Keratinocyte (primary cell): Measurements from ENCODE around the gene RCBTB2. TPM values are rescaled to one million over a fixed set of nuclear protein-coding genes. Genes with fewer than 3 reads are reported as not detected.

Experiments used
- DNase-seq: peaks from one replicate; pipeline ENCODE4 v3.0.0-alpha.2; 2011; ENCODE audit warnings: low read depth, missing footprints, low spot score
- FAIRE-seq: peaks from 2 replicates; lab custom pipeline; 2011; peaks lifted over from hg19 to GRCh38; lab: Jason Lieb, UNC
- H2AFZ ChIP-seq: 2 replicates; pipeline ENCODE4 v1.6.0; 2012; ENCODE audit warnings: low read length, control low read depth, inconsistent platforms; ENCODE audit not compliant: control insufficient read depth
- H3K27ac ChIP-seq: 2 replicates; pipeline ENCODE4 v1.5.1; 2011; ENCODE audit warnings: low read length; ENCODE audit not compliant: control insufficient read depth, insufficient read depth
- H3K27me3 ChIP-seq: 3 replicates; pipeline ENCODE4 v1.6.0; 2011; ENCODE audit warnings: low read length; ENCODE audit not compliant: control insufficient read depth, insufficient read depth; ENCODE audit errors: extremely low read depth
- H3K36me3 ChIP-seq, 2 experiments: 2 replicates in 1 of 2; 3 replicates in 1 of 2; pipeline ENCODE4 v1.5.1; 2011; ENCODE audit warnings: low read length in 2 of 2, mild to moderate bottlenecking in 1 of 2; ENCODE audit not compliant: control insufficient read depth in 2 of 2, insufficient read depth in 2 of 2; ENCODE audit errors: extremely low read depth in 1 of 2
- H3K4me1 ChIP-seq: 3 replicates; pipeline ENCODE4 v1.5.1; 2011; ENCODE audit warnings: low read length; ENCODE audit not compliant: control insufficient read depth, insufficient read depth; ENCODE audit errors: extremely low read depth
- H3K4me2 ChIP-seq: 3 replicates; pipeline ENCODE4 v1.6.0; 2011; ENCODE audit warnings: low read depth, low read length; ENCODE audit not compliant: control insufficient read depth, insufficient read depth; ENCODE audit errors: extremely low read depth
- H3K4me3 ChIP-seq, 3 experiments: fragments of 200-600 bp in 1 of 3; sonication (generic) in 1 of 3; 2 replicates in 2 of 3; 3 replicates in 1 of 3; pipeline ENCODE4 v1.5.1; 2011 to 2016; ENCODE audit warnings: low read length in 3 of 3, mild to moderate bottlenecking in 3 of 3, control low read depth in 2 of 3, inconsistent platforms in 1 of 3, low read depth in 1 of 3, mixed read lengths in 1 of 3, mixed run types in 1 of 3, moderate library complexity in 1 of 3; ENCODE audit not compliant: control insufficient read depth in 2 of 3, insufficient read depth in 2 of 3; ENCODE audit errors: extremely low read depth in 1 of 3
- H3K79me2 ChIP-seq: 2 replicates; pipeline ENCODE4 v1.6.0; 2012; ENCODE audit warnings: low read length; ENCODE audit not compliant: control insufficient read depth, insufficient read depth
- H3K9ac ChIP-seq: 3 replicates; pipeline ENCODE4 v1.6.0; 2011; ENCODE audit warnings: low read length; ENCODE audit not compliant: control insufficient read depth, insufficient read depth; ENCODE audit errors: extremely low read depth
- H3K9me1 ChIP-seq: 3 replicates; pipeline ENCODE4 v1.6.0; 2011; ENCODE audit warnings: low read length; ENCODE audit not compliant: control insufficient read depth, insufficient read depth; ENCODE audit errors: extremely low read depth
- H3K9me3 ChIP-seq: 2 replicates; pipeline ENCODE4 v1.5.1; 2012; ENCODE audit warnings: low read depth, low read length; ENCODE audit not compliant: control insufficient read depth
- H4K20me1 ChIP-seq: 3 replicates; pipeline ENCODE4 v1.6.0; 2011; ENCODE audit warnings: low read length; ENCODE audit not compliant: control insufficient read depth, insufficient read depth; ENCODE audit errors: extremely low read depth
- CTCF ChIP-seq, 3 experiments: IDR thresholded peaks in 1 of 3; conservative IDR thresholded peaks in 1 of 3; optimal IDR thresholded peaks in 1 of 3; 2 replicates in 2 of 3; 3 replicates in 1 of 3; pipeline versions ENCODE3 to v1.5.1; 2011; ENCODE audit warnings: low read length in 3 of 3, mild to moderate bottlenecking in 3 of 3, moderate library complexity in 2 of 3, control low read depth in 1 of 3, inconsistent platforms in 1 of 3; ENCODE audit not compliant: insufficient read depth in 2 of 3; ENCODE audit errors: extremely low read depth in 1 of 3
- EZH2 ChIP-seq: IDR thresholded peaks from one replicate; pipeline ENCODE4 v1.6.1; 2012; ENCODE audit warnings: inconsistent platforms, mild to moderate bottlenecking, low read length, moderate library complexity
- dilution Hi-C: fragments of 300-500 bp; cut with MboI; formaldehyde crosslinking; loops from one replicate; pipeline ENCODE4 v1.7.0; 2020; ENCODE audit warnings: low sequenced_read_pairs; ENCODE audit not compliant: extremely low pct_ligation_motif_present
- polyA plus RNA-seq, 5 experiments: library from polyadenylated mRNA; depleted of rRNA in 3 of 5; stranded (reverse) in 3 of 5; stranded (forward) in 1 of 5; unstranded in 1 of 5; fragments of >200 nt; gene quantifications; 1 replicate in 1 of 5; 2 replicates in 3 of 5; 3 replicates in 1 of 5; pipeline versions ENCODE4 v1.2.1 to v1.2.3, GENCODE V29; 2011 to 2012; ENCODE audit warnings: missing spikeins in 2 of 5, low read depth in 1 of 5, low replicate concordance in 1 of 5

RCBTB2 gene
- polyA plus RNA-seq, 1 donor (not counting 4 experiments of a cell fraction or from before 2014, with no cell fraction given): 5.5 TPM

- no peak overlapping the region for H3K4me2 ChIP-seq
- FAIRE-seq (no peak), DNase-seq (no peak)
- no peak overlapping the region for H2AFZ ChIP-seq
- H4K20me1 ChIP-seq: no peaks in the 10 kb centered on the region
- no peak overlapping the region for H3K9ac ChIP-seq
- H3K27ac ChIP-seq: no peak overlapping the region
- no peaks in the 10 kb centered on the region for H3K9me1 ChIP-seq
- no peaks in the 10 kb centered on the region for H3K27me3 ChIP-seq
- dilution Hi-C loops: no loop called here
- no peaks in the 10 kb centered on the region for H3K4me1 ChIP-seq
- no peaks in the 10 kb centered on the region for H3K79me2 ChIP-seq
- no peaks in the 10 kb centered on the region for H3K36me3 ChIP-seq
- no peak overlapping the region for H3K4me3 ChIP-seq
- TF ChIP-seq CTCF (optimal IDR thresholded peaks at IDR 0.05 in 1 of 3, IDR thresholded peaks at IDR 0.05 in 1 of 3, conservative IDR thresholded peaks at IDR 0.05 in 1 of 3; ENCODE audit: extremely low read depth in 1 of 3, insufficient read depth in 2 of 3, low read length in 3 of 3) (no peak), EZH2 (no peak)
- peaks cover 6% of the 10 kb centered on the region for H3K9me3 ChIP-seq
Measured at GRCh38 chr13:48549658-48550057, 16.8 kb upstream of the RCBTB2 start.

- no peaks in the 10 kb centered on the region for H3K4me1 ChIP-seq
- H3K79me2 ChIP-seq: no peaks in the 10 kb centered on the region
- no peak for DNase-seq
Measured at GRCh38 chr13:48547663-48548092, 14.8 kb upstream of the RCBTB2 start.

More at GRCh38 chr13:48547663-48548092, 14.8 kb upstream of the RCBTB2 start:
- Histone ChIP-seq H3K36me3 (no peaks in the 10 kb centered on the region), H3K9ac (no peak overlapping the region), H3K9me3 (peaks cover 6% of the 10 kb centered on the region), H4K20me1 (no peaks in the 10 kb centered on the region), H3K4me2 (no peak overlapping the region), H2AFZ (no peak overlapping the region), H3K9me1 (no peaks in the 10 kb centered on the region), H3K27me3 (no peaks in the 10 kb centered on the region), H3K27ac (no peak overlapping the region), H3K4me3 (no peak overlapping the region)
- dilution Hi-C loops: no loop called here
- no peak for FAIRE-seq
- no peak for TF ChIP-seq CTCF (optimal IDR thresholded peaks at IDR 0.05 in 1 of 3, IDR thresholded peaks at IDR 0.05 in 1 of 3, conservative IDR thresholded peaks at IDR 0.05 in 1 of 3; ENCODE audit: extremely low read depth in 1 of 3, insufficient read depth in 2 of 3, low read length in 3 of 3)
- TF ChIP-seq EZH2: no peak
